Adrenal gland (tissue), 12 donors: ENCODE results near the gene NUP160. TPM values are rescaled to one million over a fixed set of nuclear protein-coding genes. Genes with fewer than 3 reads are reported as not detected.
"Not testable (repeated sequence)": the region's sequence is repeated elsewhere in the genome, so short reads cannot be mapped to it uniquely, and the experiment has no call there.

Source experiments
- DNase-seq, 7 donors: peaks; one replicate each; pipeline ENCODE4 v3.0.0-alpha.2; 2019 to 2020
- H3K27ac ChIP-seq, 5 donors: fragments of 200-600 bp; sonication (generic) in 4 of 5; 1 replicate in 3 of 5; 2 replicates in 2 of 5; pipeline versions ENCODE4 v1.5.1 to v1.8.0; 2016 to 2020; ENCODE audit warnings: mild to moderate bottlenecking in 1 of 5
- H3K27me3 ChIP-seq: fragments of 200-600 bp; 2 replicates; pipeline ENCODE4 v1.8.0; 2021
- H3K36me3 ChIP-seq, 2 donors: fragments of 200-600 bp; replicated peaks in 1 of 2; 1 replicate in 1 of 2; 2 replicates in 1 of 2; pipeline versions ENCODE4 v1.5.1 to v1.8.0; 2018 to 2022
- H3K4me1 ChIP-seq, 2 donors: fragments of 200-600 bp; replicated peaks in 1 of 2; 1 replicate in 1 of 2; 2 replicates in 1 of 2; pipeline versions ENCODE4 v1.5.1 to v1.8.0; 2018 to 2021
- H3K4me3 ChIP-seq, 4 donors: fragments of 200-600 bp; sonication (generic) in 3 of 4; one replicate each; pipeline ENCODE4 v1.5.1; 2016 to 2018
- H3K9me3 ChIP-seq, 3 donors: fragments of 200-600 bp; sonication (generic) in 1 of 3; replicated peaks in 1 of 3; 1 replicate in 2 of 3; 2 replicates in 1 of 3; pipeline versions ENCODE4 v1.5.1 to v1.8.0; 2016 to 2021
- CTCF ChIP-seq, 6 experiments: fragments of 450-650 bp in 4 of 6; fragments of 200-600 bp in 2 of 6; sonication (generic) in 1 of 6; IDR thresholded peaks; 1 replicate in 5 of 6; 2 replicates in 1 of 6; pipeline versions ENCODE4 v1.5.1 to v1.8.0; 2016 to 2021; ENCODE audit warnings: antibody characterized with exemption in 6 of 6, mild to moderate bottlenecking in 2 of 6, moderate library complexity in 1 of 6
- POLR2A ChIP-seq, 2 donors: fragments of 450-650 bp; IDR thresholded peaks; one replicate each; pipeline ENCODE4 v1.6.1; 2017; ENCODE audit warnings: antibody characterized with exemption in 2 of 2, mild to moderate bottlenecking in 2 of 2, moderate library complexity in 1 of 2
- WGBS, 4 donors: extraction: QIAGEN DNeasy Blood & Tissue Kit in 2 of 4; methylation state at CpG; one replicate each; pipeline versions ENCODE4 v1.1.5 to v1.1.7; 2013 to 2017; 5-methylcytosine and 5-hydroxymethylcytosine counted together
- intact Hi-C, 2 donors: fragments of 100-400 bp; cut with DNase I; formaldehyde crosslinking; loops; one replicate each; pipeline versions ENCODE4 v1.14.1 to v1.15.0; 2022 to 2023
- polyA plus RNA-seq, 3 donors: library from polyadenylated mRNA; stranded (reverse); fragments of 200-250 nt in 2 of 3; fragments of 350-450 nt in 1 of 3; fragmentation: Illumina TruSeq in 1 of 3; extraction: RNeasy Lipid Tissue Mini Kit (QIAGEN cat#74804) in 1 of 3; gene quantifications; one replicate each; pipeline ENCODE4 v1.2.3, GENCODE V29; 2013 to 2014
- total RNA-seq, 9 donors: library from RNA; depleted of rRNA in 4 of 9; stranded (reverse); fragments of >200 nt in 4 of 9; fragments of 120-200 nt in 1 of 9; fragmentation: NEBNext Ultra II Directional in 1 of 9; extraction: Animal tissue kit (Norgen Biotek cat#: 25700) in 1 of 9; gene quantifications; one replicate each; pipeline versions ENCODE4 v1.1.0 to v1.2.4, GENCODE V29; 2013 to 2023
- donor health status: healthy with polysubstance abuse.
- donor health status: Bipolar disorder and iron deficiency.
- donor health status: DM: yes; HTN: yes; CAD: no.
- donor health status: DM: no; HTN: no; CAD: no.
- donor health status: DM: no; HTN: no; CAD: no.
- donor health status: DM: yes; HTN: yes; CAD: no.

Gene NUP160
- total and polyA plus RNA-seq, 12 donors, result 10.1 to 29.8 (median 21.4) TPM

GRCh38 chr11:47842749-47843148, 5.4 kb downstream of the NUP160 start:
- intact Hi-C loops, result loop anchor here in 1 of 2 donors (10.0 kb wide), 1 partner anchor 78 kb away; the partner anchor contains the start of gene FNBP4
- TF ChIP-seq CTCF (IDR thresholded peaks at IDR 0.05) (no peak), POLR2A (IDR thresholded peaks at IDR 0.05) (no peak)
- DNase-seq, result no peak
- Histone ChIP-seq H3K9me3 (no peaks in the 10 kb centered on the region), H3K27ac (no peak overlapping the region), H3K4me1 (peaks cover 8 to 24% of the 10 kb centered on the region in 2 donors), H3K27me3 (no peaks in the 10 kb centered on the region), H3K36me3 (peaks cover 0 to 53% of the 10 kb centered on the region in 2 donors), H3K4me3 (no peak overlapping the region)
- 92 to 97% (median 95%) methylated on average over 4 of the region's 4 CpGs for WGBS, 4 donors

GRCh38 chr11:47837929-47838328, 10.2 kb downstream of the NUP160 start:
- no peaks in the 10 kb centered on the region for H3K9me3 ChIP-seq
- no peak overlapping the region for H3K4me3 ChIP-seq
- H3K4me1 ChIP-seq, result no peaks in the 10 kb centered on the region
- H3K27ac ChIP-seq, result no peak overlapping the region
- peaks cover 0 to 92% of the 10 kb centered on the region in 2 donors for H3K36me3 ChIP-seq
- no peak for DNase-seq
- no peak for TF ChIP-seq CTCF (IDR thresholded peaks at IDR 0.05)
- no peak for TF ChIP-seq POLR2A (IDR thresholded peaks at IDR 0.05)
- no peaks in the 10 kb centered on the region for H3K27me3 ChIP-seq
- intact Hi-C loops, result loop anchor here in 1 of 2 donors (10.0 kb wide), 1 partner anchor 213 kb away; no protein-coding TSS in a partner anchor

GRCh38 chr11:47837292-47837691, 10.9 kb downstream of the NUP160 start:
- Histone ChIP-seq H3K4me1 (no peaks in the 10 kb centered on the region), H3K36me3 (peaks cover 0 to 92% of the 10 kb centered on the region in 2 donors), H3K9me3 (no peaks in the 10 kb centered on the region), H3K27me3 (no peaks in the 10 kb centered on the region), H3K27ac (no peak overlapping the region), H3K4me3 (no peak overlapping the region)
- intact Hi-C loops, result loop anchor here in 1 of 2 donors (10.0 kb wide), 1 partner anchor 212 kb away; no protein-coding TSS in a partner anchor
- TF ChIP-seq POLR2A (IDR thresholded peaks at IDR 0.05), result no peak
- no peak for TF ChIP-seq CTCF (IDR thresholded peaks at IDR 0.05)
- no peak for DNase-seq
- WGBS, 4 donors, result 83 to 92% (median 87%) methylated on average over 6 of the region's 6 CpGs

GRCh38 chr11:47830013-47830412, 18.1 kb downstream of the NUP160 start:
- not testable (repeated sequence) for H3K4me1 ChIP-seq, H3K27me3 ChIP-seq, H3K9me3 ChIP-seq, DNase-seq, H3K27ac ChIP-seq, H3K4me3 ChIP-seq
- H3K36me3 ChIP-seq, result peaks cover 0 to 43% of the 10 kb centered on the region in 2 donors
- intact Hi-C loops, result loop anchor here in 1 of 2 donors (10.0 kb wide), 1 partner anchor 205 kb away; no protein-coding TSS in a partner anchor
- WGBS, 4 donors, result 93 to 100% (median 97%) methylated on average over 1 of the region's 1 CpG

GRCh38 chr11:47828284-47828683, 19.9 kb downstream of the NUP160 start:
- Histone ChIP-seq H3K27ac (no peak overlapping the region), H3K27me3 (no peaks in the 10 kb centered on the region), H3K36me3 (peaks cover 0 to 25% of the 10 kb centered on the region in 2 donors), H3K9me3 (no peaks in the 10 kb centered on the region), H3K4me3 (no peak overlapping the region), H3K4me1 (no peaks in the 10 kb centered on the region)
- DNase-seq, result no peak
- WGBS, 4 donors, result 93 to 100% (median 96%) methylated on average over 1 of the region's 1 CpG
- intact Hi-C loops, result no loop called here
- TF ChIP-seq CTCF (IDR thresholded peaks at IDR 0.05) (no peak), POLR2A (IDR thresholded peaks at IDR 0.05) (no peak)

- H3K27me3 ChIP-seq, H3K4me3 ChIP-seq, H3K4me1 ChIP-seq, DNase-seq, H3K27ac ChIP-seq, H3K9me3 ChIP-seq, intact Hi-C loops: not testable (repeated sequence)
- H3K36me3 ChIP-seq, result peaks cover 0 to 47% of the 10 kb centered on the region in 2 donors
- 93 to 98% (median 95%) methylated on average over 6 of the region's 6 CpGs for WGBS, 4 donors
Measured at GRCh38 chr11:47822664-47823063, 25.5 kb downstream of the NUP160 start.
